Measurements from ENCODE around the gene BARX1.
"Not testable (repeated sequence)": the region's sequence is repeated elsewhere in the genome, so short reads cannot be mapped to it uniquely, and the experiment has no call there.

Gene BARX1

GRCh38 chr9:93950619-93951601 lies 4.2 kb downstream of the BARX1 start:
- DNase-seq: no peak

GRCh38 chr9:93949694-93950449 lies 5.3 kb downstream of the BARX1 start:
- no peak for DNase-seq

GRCh38 chr9:93949073-93949693 lies 6.0 kb downstream of the BARX1 start:
- no peak for DNase-seq

GRCh38 chr9:93948441-93949072 lies 6.6 kb downstream of the BARX1 start:
- no peak for DNase-seq

GRCh38 chr9:93947409-93948070 lies 7.6 kb downstream of the BARX1 start:
- no peak for DNase-seq

GRCh38 chr9:93946338-93946712 lies 8.8 kb downstream of the BARX1 start:
- no peak for DNase-seq

- no peak for DNase-seq
Measured at GRCh38 chr9:93945400-93946337, 9.5 kb downstream of the BARX1 start.

GRCh38 chr9:93944011-93944410 lies 11.1 kb downstream of the BARX1 start:
- DNase-seq: no peak

GRCh38 chr9:93942161-93942560 lies 13.0 kb downstream of the BARX1 start:
- no peak for DNase-seq

- DNase-seq: no peak
Measured at GRCh38 chr9:93941493-93941892, 13.7 kb downstream of the BARX1 start.

- no peak for DNase-seq
Measured at GRCh38 chr9:93940951-93941350, 14.2 kb downstream of the BARX1 start.

- not testable (repeated sequence) for DNase-seq
Measured at GRCh38 chr9:93939589-93939988, 15.6 kb downstream of the BARX1 start.

- no peak for DNase-seq
Measured at GRCh38 chr9:93937193-93937592, 18.0 kb downstream of the BARX1 start.

- DNase-seq: no peak
Measured at GRCh38 chr9:93931905-93932304, 23.2 kb downstream of the BARX1 start.

- no peak for DNase-seq
Measured at GRCh38 chr9:93930070-93930469, 25.1 kb downstream of the BARX1 start.

- no peak for DNase-seq
Measured at GRCh38 chr9:93929231-93929630, 25.9 kb downstream of the BARX1 start.

GRCh38 chr9:93922535-93922934 lies 32.6 kb downstream of the BARX1 start:
- no peak for DNase-seq

- DNase-seq: no peak
Measured at GRCh38 chr9:93920131-93920800, 34.9 kb downstream of the BARX1 start.

- no peak for DNase-seq
Measured at GRCh38 chr9:93918061-93918460, 37.1 kb downstream of the BARX1 start.

- no peak for DNase-seq
Measured at GRCh38 chr9:93917121-93917853, 37.9 kb downstream of the BARX1 start.
